Dendritic cell treated with granulocyte-macrophage colony-stimulating factor and Interleukin-4, amounts not matched to agents 40 ng/mL and 50 ng/mL, for 4 days (primary cell): Measurements from ENCODE around the gene SAA4.
"Not testable (repeated sequence)": the region's sequence is repeated elsewhere in the genome, so short reads cannot be mapped to it uniquely, and the experiment has no call there.

Experiments used
- H3K27ac Mint-ChIP-seq: one replicate; pipeline ENCODE4 v1.8.0; 2022; ENCODE audit warnings: mild to moderate bottlenecking, mixed read lengths
- H3K27me3 Mint-ChIP-seq: one replicate; pipeline ENCODE4 v1.8.0; 2022; ENCODE audit warnings: mild to moderate bottlenecking, mixed read lengths
- H3K36me3 Mint-ChIP-seq: one replicate; pipeline ENCODE4 v1.8.0; 2022; ENCODE audit warnings: low read depth, mixed read lengths
- H3K4me1 Mint-ChIP-seq: one replicate; pipeline ENCODE4 v1.8.0; 2022; ENCODE audit warnings: low read depth, mixed read lengths
- H3K4me3 Mint-ChIP-seq: one replicate; pipeline ENCODE4 v1.8.0; 2022; ENCODE audit warnings: mild to moderate bottlenecking, moderate library complexity, mixed read lengths
- H3K9me3 Mint-ChIP-seq: one replicate; pipeline ENCODE4 v1.8.0; 2022; ENCODE audit warnings: mixed read lengths
- intact Hi-C: fragments of 100-400 bp; cut with micrococcal nuclease; formaldehyde crosslinking; loops from one replicate; pipeline ENCODE4 v1.15.0; 2022

SAA4 gene

GRCh38 chr11:18236664-18237356 is at the start of gene SAA4:
Gene SAA4 (minus strand): TSS chr11:18236802. CDS start chr11:18235926, 876 bp downstream.
- H3K27ac Mint-ChIP-seq: no peak within 1 kb of the TSS
- no peaks in the 10 kb centered on the region for H3K9me3 Mint-ChIP-seq
- intact Hi-C loops: no loop called here
- peaks cover 41% of the 10 kb centered on the region for H3K27me3 Mint-ChIP-seq
- no peaks in the 10 kb centered on the region for H3K4me1 Mint-ChIP-seq
- H3K36me3 Mint-ChIP-seq: no peaks in the 10 kb centered on the region
- H3K4me3 Mint-ChIP-seq: no peak within 1 kb of the TSS

- intact Hi-C loops: no loop called here
- peaks cover 92% of the 10 kb centered on the region for H3K36me3 Mint-ChIP-seq
- H3K27me3 Mint-ChIP-seq: no peaks in the 10 kb centered on the region
- no peak overlapping the region for H3K4me3 Mint-ChIP-seq
- no peak overlapping the region for H3K27ac Mint-ChIP-seq
- H3K9me3 Mint-ChIP-seq: no peaks in the 10 kb centered on the region
- peaks cover 24% of the 10 kb centered on the region for H3K4me1 Mint-ChIP-seq
Measured at GRCh38 chr11:18285841-18286240, 49.2 kb upstream of the SAA4 start.

- H3K36me3 Mint-ChIP-seq: peaks cover 84% of the 10 kb centered on the region
Measured at GRCh38 chr11:18282626-18283025, 46.0 kb upstream of the SAA4 start.

GRCh38 chr11:18280438-18281045 is 43.9 kb upstream of the SAA4 start:
- Mint-ChIP-seq H3K27me3 (no peaks in the 10 kb centered on the region), H3K36me3 (peaks cover 85% of the 10 kb centered on the region), H3K4me1 (peaks cover 63% of the 10 kb centered on the region), H3K27ac (peak overlapping the region; percentile 76), H3K4me3 (peak overlapping the region; percentile 32), H3K9me3 (no peaks in the 10 kb centered on the region)
- intact Hi-C loops: loop anchor here (2.0 to 5.0 kb wide), 2 partner anchors 14 to 42 kb away; partner anchors contain the start of genes GTF2H1 and HPS5

More at GRCh38 chr11:18282626-18283025, 46.0 kb upstream of the SAA4 start:
- peak overlapping the region; percentile 76 for H3K27ac Mint-ChIP-seq
- intact Hi-C loops: loop anchor here (5.0 kb wide), 1 partner anchor 40 kb away; the partner anchor contains the start of genes GTF2H1 and HPS5
- H3K27me3 Mint-ChIP-seq: no peaks in the 10 kb centered on the region
- peaks cover 49% of the 10 kb centered on the region for H3K4me1 Mint-ChIP-seq
- H3K9me3 Mint-ChIP-seq: no peaks in the 10 kb centered on the region
- no peak overlapping the region for H3K4me3 Mint-ChIP-seq

GRCh38 chr11:18277565-18278271 is 41.1 kb upstream of the SAA4 start:
- H3K27me3 Mint-ChIP-seq: no peaks in the 10 kb centered on the region
- peaks cover 55% of the 10 kb centered on the region for H3K4me1 Mint-ChIP-seq
- H3K9me3 Mint-ChIP-seq: no peaks in the 10 kb centered on the region
- intact Hi-C loops: no loop called here
- peaks cover 66% of the 10 kb centered on the region for H3K36me3 Mint-ChIP-seq
- H3K27ac Mint-ChIP-seq: peak overlapping the region; percentile 91
- peak overlapping the region; percentile 14 for H3K4me3 Mint-ChIP-seq

- no peaks in the 10 kb centered on the region for H3K9me3 Mint-ChIP-seq
- intact Hi-C loops: no loop called here
- H3K4me3 Mint-ChIP-seq: no peak overlapping the region
- no peaks in the 10 kb centered on the region for H3K27me3 Mint-ChIP-seq
- no peak overlapping the region for H3K27ac Mint-ChIP-seq
- peaks cover 13% of the 10 kb centered on the region for H3K36me3 Mint-ChIP-seq
- H3K4me1 Mint-ChIP-seq: peaks cover 4% of the 10 kb centered on the region
Measured at GRCh38 chr11:18271206-18271605, 34.6 kb upstream of the SAA4 start.

GRCh38 chr11:18270102-18270501 is 33.5 kb upstream of the SAA4 start:
- Mint-ChIP-seq H3K36me3 (peaks cover 2% of the 10 kb centered on the region), H3K9me3 (no peaks in the 10 kb centered on the region), H3K27ac (no peak overlapping the region), H3K27me3 (no peaks in the 10 kb centered on the region), H3K4me3 (no peak overlapping the region), H3K4me1 (peaks cover 13% of the 10 kb centered on the region)
- intact Hi-C loops: no loop called here

GRCh38 chr11:18269252-18269651 is 32.6 kb upstream of the SAA4 start:
- H3K36me3 Mint-ChIP-seq, intact Hi-C loops, H3K27me3 Mint-ChIP-seq, H3K4me3 Mint-ChIP-seq, H3K9me3 Mint-ChIP-seq, H3K27ac Mint-ChIP-seq: not testable (repeated sequence)
- peaks cover 22% of the 10 kb centered on the region for H3K4me1 Mint-ChIP-seq

- H3K9me3 Mint-ChIP-seq, H3K36me3 Mint-ChIP-seq, H3K27ac Mint-ChIP-seq, H3K27me3 Mint-ChIP-seq, intact Hi-C loops, H3K4me3 Mint-ChIP-seq: not testable (repeated sequence)
- peaks cover 26% of the 10 kb centered on the region for H3K4me1 Mint-ChIP-seq
Measured at GRCh38 chr11:18267335-18268133, 30.9 kb upstream of the SAA4 start.

- no peak within 1 kb of the TSS for H3K4me3 Mint-ChIP-seq
- peak within 1 kb of the TSS; percentile 23 for H3K27ac Mint-ChIP-seq
- H3K4me1 Mint-ChIP-seq: peaks cover 26% of the 10 kb centered on the region
- H3K27me3 Mint-ChIP-seq: no peaks in the 10 kb centered on the region
- no peaks in the 10 kb centered on the region for H3K9me3 Mint-ChIP-seq
- intact Hi-C loops: no loop called here
- H3K36me3 Mint-ChIP-seq: no peaks in the 10 kb centered on the region
Measured at GRCh38 chr11:18265949-18266348, 29.3 kb upstream of the SAA4 start, which contains the start of gene SAA1. Gene SAA1 (plus strand): TSS chr11:18266264. CDS start chr11:18266888, 624 bp downstream.

- Mint-ChIP-seq H3K27ac (peak overlapping the region; percentile 23), H3K27me3 (no peaks in the 10 kb centered on the region), H3K4me1 (peaks cover 26% of the 10 kb centered on the region), H3K36me3 (no peaks in the 10 kb centered on the region), H3K4me3 (no peak overlapping the region), H3K9me3 (no peaks in the 10 kb centered on the region)
- intact Hi-C loops: no loop called here
Measured at GRCh38 chr11:18264677-18265555, 28.3 kb upstream of the SAA4 start.

- no peaks in the 10 kb centered on the region for H3K27me3 Mint-ChIP-seq
- H3K4me3 Mint-ChIP-seq: no peak overlapping the region
- intact Hi-C loops: no loop called here
Measured at GRCh38 chr11:18264035-18264434, 27.4 kb upstream of the SAA4 start.

More at GRCh38 chr11:18264035-18264434, 27.4 kb upstream of the SAA4 start:
- Mint-ChIP-seq H3K9me3 (no peaks in the 10 kb centered on the region), H3K27ac (no peak overlapping the region), H3K4me1 (peaks cover 26% of the 10 kb centered on the region), H3K36me3 (no peaks in the 10 kb centered on the region)
